GM18498 (cell line): ENCODE results near the gene TSPAN15.

Experiments
- ATAC-seq: cut with Tn5 transposase; IDR thresholded peaks from one replicate; pipeline ENCODE4 v1.9.1; 2021; ENCODE audit warnings: mild to moderate bottlenecking, moderate library complexity; ENCODE audit not compliant: unreplicated experiment

TSPAN15 gene

DNA sequence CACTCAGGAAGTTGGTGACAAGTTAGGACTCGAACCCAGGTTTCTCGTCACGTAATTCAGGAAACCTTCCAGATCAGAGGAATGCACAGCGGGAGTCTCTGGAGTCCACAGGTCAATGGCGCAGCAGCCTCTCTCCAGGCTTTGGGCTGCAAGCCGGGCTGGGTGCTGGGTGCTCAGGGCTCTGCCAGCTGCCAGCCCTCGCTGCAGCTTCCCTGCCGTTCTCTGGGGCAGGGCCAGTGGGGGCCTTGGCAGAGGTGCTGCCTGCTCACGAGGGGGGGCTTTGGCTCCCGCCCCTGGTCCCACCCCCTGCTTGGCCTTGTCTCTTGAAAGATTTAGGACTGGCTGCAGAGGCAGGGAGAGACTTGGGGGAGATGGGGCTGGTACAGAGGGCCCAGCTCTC is 34.6 kb upstream of the TSPAN15 start, which contains the start of gene TACR2:
Gene TACR2, minus strand, starts transcription at position 224 of the 400 bp plus-strand sequence. CDS start 595 bp downstream, outside the sequence.
- no peak for ATAC-seq

DNA sequence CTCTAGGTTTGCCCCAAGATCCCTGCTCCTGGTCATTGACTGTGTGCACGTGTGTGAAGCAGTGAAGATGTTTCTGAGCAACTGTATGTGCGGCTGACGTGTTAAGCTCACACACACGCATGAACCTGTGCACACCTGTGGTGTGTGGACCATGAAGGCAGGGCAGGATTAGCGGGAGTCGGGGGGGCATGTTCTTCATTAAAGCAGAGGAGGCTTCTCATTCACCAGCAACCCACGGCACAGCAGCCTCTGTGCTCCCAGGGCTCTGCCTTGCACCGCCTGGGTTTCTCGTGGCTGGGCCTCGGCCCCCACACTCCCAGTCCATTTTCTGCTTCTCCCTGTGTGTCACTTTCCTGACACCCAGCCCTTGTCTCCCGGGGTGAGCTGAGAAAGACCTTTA is 33.7 kb upstream of the TSPAN15 start:
- no peak for ATAC-seq

DNA sequence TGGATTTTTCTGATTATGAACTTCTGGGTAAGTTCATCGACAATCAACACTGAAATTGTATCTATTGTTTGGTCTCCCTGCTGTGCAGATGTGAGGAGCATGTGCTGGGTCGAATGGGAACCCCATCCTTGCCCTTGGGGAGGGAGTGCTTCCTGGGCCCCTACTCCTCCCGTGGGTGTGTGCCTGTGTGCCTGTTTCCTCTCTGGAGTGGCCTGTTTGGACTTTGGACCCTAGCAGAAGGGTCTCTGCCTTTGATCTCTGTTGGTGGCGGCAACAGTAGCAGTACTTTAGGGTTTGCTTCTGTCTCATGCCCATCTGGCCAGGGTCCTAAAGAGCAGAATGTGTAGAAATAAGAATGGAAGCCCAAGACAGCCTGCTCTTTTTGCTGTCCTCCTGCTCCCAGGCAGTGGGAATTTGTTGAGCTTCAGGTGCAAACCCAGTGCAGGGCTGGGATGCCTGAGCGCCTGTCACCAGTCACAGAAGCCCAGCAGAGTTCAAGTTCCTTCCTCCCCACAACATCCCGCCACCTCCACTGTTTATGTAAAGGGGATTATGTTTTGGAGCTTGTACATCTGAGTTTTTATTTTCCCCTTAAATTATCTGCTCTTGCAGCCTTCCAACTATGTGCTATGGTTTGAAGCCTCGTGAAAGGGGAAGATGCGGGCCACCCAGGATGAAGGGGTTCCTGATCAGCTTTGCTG is 33.1 kb upstream of the TSPAN15 start:
- no peak for ATAC-seq

DNA sequence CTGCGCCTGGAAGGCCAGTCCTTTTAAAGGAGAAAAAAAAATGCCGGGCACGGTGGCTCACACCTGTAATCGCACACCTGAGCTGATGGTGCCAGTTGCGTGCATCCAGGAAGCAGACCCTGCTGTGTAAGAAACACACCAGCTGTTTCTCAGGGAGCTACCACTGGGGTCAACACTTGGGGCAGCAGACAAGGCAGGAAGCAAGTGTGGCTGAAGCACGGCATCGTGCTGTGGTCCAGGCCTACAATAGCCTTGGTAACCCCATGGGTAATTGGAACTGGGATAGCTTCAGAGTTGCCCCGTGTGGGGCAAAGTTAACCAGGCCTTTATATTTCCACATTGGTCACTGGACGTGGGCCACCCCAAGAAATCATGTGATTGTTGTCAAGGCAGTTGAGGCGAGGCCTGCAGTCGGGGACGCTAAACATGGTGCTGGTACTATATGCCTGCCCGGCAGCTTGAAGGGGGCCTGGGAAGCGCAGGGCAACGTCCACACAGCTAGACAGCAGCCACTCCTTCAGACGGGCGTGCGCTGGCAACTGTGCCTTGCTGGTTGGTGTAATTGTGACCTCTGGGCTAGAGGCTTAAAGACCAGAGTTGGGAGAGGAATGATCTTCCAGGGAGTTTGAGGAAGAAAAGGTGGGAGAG is 32.0 kb upstream of the TSPAN15 start:
- no peak for ATAC-seq

DNA sequence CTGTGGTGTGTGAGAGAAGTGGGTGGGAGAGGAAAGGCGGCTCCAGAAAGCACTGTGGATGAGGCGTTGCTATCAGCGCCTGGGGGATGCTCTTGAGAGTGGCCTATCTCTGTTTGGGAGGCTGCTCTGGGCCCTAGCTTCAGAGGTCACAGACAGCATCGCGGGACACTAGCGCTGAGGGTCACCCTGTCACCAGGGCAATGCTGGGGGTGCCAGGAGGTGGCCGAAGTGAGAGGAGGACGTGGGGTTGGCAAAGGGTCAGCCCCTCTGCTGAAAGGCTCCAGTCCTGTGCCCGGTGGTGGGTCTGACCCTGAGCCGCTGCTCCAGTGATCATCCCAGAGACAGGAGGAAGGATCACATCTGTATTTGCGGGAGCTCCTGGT is 31.5 kb upstream of the TSPAN15 start:
- ATAC-seq, result no peak

DNA sequence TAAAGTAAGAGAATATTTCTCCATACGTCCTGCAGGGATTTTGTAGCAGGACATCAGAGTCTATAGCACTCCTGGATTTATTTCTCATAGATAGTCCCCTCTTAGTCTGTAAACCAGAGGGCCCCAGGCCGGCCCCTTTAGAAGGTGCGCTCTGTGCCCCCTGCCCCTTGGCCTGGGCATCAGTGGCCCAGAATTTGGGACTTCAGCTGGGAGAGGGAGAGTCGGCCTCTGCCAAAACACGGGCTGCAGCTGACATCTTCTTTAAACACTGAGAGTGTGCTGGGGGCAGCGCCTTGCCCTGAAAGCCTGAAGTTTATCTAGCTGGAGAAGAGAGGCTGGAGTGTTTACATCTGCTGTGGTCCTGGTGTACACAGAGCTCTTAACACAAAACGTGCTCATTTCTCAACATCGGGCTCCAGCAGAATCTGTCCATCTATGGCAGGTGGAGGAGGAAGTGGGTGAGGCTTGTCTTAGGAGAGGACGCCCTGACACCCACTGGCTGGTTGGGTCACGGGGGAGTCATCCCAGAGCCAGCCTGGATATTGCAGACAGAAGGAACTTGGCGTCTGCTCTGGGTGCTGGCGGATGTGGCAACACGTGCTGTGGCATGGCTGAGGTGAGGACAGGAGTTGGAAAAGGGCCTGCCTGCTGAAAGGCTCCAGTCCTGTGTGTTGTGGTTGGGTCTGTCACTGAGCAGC is 29.5 kb upstream of the TSPAN15 start:
- ATAC-seq, result no peak

DNA sequence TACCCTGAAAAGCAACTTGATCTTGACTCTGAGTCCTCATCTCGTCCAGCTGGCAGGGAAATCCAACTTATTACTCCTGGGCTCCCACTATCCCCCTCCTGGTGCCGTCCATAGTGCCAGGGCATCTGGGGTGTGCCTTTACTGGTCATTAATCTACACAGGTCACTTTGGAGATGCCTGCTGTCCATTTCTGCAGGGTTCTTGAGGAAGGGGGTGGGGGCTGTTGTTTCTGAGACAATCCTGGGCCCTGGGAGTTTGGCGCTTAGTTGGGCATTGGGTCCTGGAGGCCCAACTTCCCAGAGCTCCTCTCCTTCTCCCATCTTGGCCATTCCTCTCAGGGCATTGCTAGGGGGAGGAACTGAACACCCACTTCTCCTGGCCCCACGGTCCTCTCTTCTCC is 28.6 kb upstream of the TSPAN15 start:
- no peak for ATAC-seq

DNA sequence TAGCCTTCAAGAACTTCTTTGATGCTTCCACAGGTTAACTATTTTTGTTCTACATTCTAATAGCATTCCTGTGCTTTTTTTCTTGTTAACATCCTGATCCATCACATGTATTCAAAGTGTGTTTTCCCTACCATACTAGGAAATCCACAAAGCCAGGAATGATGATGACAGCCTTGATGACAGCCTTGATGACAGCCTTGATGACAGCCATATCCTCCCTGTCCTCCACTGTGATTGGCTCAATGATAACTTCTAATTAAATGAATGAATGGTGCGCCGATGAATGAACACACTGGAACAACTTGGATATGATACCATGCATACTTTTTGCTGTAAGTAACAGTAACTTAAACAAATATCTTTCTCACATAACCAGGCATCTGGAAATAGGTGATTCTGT is 26.2 kb upstream of the TSPAN15 start:
- ATAC-seq, result no peak

DNA sequence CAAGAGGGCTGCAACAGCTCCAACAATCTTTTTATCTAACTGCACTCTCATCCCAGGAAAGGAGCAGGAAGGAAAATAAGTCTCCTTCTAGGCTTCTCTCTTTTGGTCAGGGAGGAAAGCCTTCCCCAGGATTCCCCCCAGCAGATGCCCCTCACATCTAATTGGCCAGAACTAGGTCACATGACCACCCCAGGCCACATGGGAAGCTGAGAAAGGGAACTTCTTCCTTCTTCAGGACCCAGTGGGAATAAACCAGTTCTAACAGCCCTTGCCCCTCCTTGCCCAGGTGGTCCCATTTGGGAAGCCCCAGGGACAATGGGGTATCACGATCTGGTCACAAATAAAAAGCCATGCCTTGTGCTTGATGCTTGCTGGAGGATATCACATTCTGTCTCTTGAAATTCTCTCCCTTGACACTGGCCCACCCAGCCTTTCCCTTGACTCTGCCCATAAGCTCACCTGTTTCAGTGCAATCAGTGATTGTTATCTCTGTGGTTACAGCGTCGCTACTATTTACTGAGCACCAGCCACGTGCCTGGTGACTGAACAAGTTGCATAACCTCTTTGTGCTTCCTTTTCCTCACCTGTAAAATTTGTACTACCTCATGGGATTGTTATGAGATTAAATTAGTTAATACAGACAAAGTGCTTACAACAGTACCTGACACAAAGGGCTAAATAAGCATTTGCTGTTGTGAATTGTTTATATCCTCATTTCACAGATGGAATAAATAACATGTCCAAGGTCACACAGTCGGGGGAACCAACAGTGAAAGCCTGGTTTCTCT is 25.6 kb upstream of the TSPAN15 start:
- ATAC-seq, result no peak

DNA sequence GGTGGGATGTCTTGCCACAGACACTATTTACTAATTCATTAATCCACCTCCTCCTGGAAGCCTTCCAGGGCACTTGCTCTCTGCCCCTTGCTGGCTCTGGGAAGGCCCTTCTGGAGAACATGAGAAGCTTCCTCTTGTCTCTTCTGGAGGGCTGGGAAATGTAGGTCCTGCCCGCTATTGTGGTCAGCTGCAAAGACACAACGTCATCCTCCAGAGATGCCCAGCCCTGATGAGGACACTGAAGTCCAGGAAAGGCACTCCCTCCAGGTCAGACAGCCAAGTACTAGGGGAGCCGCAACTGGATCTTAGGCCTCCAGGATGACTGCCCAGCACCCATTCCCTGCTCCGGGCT is 24.9 kb upstream of the TSPAN15 start:
- ATAC-seq, result no peak

DNA sequence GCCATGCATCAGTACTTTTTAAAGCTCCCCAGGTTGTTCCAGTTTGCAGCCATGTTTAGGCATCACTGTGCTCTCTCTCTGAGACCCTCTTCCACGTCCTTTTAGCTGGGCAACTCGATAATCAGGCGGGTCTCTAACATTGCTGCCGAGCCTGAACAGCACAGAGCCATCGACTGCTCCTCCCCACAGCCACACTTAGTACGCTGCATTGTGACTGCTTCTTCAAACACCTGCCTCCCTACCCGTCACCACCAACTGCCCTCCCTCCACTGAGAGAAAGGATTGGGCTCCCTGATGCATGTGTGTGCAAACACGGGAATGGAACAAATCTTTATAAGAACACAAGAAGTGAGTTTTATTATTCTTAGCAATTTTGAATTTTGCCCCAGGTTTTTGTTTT is 23.1 kb upstream of the TSPAN15 start:
- ATAC-seq, result no peak

DNA sequence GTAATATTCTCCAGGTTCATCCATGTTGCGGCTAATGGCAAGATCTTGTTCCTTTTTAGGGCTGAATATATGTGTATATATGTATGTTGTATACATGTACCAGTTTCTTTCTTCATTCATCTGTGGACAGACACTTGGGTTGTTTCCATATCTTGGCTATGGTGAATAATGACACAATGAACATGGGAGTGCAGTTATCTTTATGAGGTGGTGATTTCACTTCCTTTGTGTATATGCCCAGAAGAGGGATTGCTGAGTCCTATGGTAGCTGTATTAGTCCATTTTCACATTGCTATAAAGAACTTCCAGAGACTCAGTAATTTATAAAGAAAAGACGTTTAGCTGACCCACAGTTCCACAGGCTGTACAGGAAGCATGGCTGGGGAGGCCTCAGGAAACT is 17.1 kb upstream of the TSPAN15 start:
- no peak for ATAC-seq

DNA sequence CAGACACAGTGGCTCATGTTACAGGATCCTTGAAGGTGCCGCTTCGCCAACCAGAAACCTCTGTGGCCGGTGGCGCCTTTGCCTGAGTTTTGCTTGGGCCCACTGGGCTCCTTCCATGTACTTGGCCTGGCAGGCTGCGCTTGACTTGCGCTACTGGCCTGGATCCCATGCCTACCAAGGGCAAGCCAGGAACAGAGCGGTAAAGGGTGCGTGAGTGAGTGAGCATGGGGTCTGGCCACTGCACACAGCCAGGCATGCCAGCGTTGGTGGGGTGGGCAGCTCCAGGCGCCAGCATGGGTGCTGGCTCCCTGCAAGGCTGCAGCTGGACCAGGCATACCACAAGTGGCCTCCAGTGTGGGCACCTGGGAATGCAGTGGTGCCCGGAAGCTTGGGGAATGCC is 16.3 kb upstream of the TSPAN15 start:
- ATAC-seq, result no peak

DNA sequence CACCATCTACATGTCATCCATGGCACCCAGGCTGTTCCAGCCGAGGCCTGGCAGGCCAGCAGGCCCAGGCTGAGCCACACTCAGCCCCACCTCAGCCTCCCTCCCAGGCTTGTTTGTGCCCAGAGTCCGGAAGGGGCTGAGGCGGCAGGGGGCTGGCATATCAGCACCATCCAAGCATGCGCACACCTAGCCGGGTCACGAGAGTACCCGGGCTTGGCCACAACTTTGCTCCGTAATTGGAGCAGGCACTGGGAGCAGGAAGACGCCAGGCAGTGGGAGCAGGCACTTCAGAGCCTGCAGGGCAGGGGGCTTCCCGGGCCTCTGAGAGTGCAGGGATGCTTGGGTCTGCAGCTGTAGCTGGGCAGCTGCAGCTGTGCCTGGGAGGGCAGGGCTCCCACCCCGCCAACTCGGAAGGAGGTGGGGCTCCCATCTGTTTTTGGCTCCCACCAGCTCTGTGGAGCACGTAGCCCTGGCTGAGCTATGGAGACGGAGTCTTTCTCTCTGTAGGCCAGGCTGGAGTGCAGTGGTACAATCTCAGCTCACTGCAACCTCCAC is 15.2 kb upstream of the TSPAN15 start:
- ATAC-seq, result no peak

DNA sequence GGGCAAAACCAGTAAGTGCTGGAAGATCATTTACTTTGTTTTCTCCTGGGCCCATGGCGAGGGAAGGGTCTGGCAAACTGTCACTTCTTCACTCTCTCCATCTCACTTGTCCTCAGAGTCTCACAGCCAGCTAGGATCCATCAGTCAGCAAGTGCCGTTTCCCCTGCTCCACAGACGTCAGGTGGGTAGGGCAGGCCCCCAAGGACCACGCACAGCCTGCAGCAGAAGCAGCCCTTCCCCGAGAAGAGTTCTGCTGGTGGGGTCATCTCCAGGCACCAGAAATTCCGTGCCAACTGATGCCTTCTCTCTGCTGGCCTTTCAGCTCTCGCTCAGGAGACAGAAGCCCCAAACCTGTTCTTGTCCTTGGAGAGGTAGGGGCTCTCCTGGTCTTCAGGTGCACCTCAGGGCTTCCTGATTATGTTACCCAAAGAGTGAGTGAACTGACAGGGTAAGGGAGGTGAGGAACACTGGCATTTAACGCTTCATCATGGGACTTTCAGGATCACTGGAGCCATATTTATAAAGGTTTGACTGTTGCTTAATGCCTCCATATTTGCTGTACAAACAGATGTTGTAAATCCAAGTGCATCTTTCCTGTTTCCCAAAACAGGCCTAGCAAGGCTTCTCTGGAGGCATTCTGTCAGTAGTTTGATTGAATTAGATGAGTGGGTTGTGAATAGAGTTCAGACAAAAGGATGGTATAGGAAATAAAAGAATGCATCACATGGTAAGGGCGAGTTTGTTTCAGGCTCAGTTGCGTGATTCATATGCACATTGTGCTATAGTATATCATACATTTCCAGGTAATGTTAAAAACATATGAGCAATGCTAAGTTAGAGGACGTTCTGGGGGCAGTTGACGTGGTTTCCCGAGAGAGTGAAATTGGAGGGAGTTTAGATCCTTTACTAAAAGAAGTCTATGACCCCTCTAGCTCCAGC is 13.7 kb upstream of the TSPAN15 start:
- ATAC-seq, result no peak

DNA sequence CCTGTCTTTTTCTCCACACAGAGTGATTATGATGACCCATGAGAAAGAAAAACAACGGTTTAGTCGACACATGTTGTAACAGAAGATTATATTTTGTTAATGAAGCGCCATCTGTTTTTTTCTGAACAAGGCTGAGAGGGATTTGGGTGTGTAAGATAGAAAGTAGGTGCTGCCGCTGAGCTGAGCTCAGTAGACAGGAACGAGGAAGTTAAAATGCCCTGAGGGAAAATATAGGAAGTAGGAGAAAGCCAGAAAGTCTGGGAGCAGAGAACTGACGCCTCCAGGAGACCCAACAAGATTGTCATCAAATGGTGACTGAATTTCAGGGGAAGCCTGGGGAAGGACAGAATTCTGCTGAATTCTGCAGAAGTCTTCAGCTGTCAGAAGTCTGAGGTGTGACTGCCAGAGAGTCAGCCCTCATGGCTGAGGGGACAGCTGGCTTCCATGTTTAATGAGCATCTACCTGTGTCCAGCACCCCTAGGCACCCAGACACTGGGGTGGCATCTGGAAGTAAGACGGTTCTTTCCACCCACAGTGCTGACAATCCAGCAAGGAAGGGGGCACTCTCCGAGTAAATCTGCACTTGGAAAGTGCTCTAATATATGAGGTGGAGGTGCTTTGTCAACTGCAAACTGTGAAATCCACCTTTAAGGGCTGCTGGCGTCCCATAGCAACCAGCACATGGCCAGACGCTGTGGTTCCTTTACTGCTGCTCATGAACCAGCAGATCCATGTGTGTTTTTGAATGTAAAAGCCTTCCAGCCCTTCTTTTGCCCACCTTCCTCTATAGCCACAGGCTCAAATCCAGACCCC is 12.5 kb upstream of the TSPAN15 start:
- no peak for ATAC-seq

DNA sequence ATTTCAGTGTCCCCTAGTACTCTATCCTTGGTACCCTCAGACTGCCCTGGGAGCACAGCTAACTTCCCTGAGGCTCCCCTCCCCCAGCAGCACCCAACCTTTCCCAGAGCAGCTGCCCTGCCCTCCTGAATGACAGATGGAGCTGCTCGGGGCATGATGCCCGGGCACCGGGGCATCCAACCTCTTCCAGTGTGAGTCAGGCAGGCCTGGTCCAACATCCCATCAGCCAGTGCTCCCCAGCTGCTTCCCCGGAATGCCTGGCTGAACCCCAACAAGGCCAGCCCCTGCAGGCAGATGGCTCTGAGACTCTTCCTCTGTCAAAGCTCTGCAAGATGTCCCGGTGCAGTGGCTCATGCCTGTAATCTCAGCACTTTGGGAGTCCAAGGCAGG is 11.9 kb upstream of the TSPAN15 start:
- ATAC-seq, result no peak

DNA sequence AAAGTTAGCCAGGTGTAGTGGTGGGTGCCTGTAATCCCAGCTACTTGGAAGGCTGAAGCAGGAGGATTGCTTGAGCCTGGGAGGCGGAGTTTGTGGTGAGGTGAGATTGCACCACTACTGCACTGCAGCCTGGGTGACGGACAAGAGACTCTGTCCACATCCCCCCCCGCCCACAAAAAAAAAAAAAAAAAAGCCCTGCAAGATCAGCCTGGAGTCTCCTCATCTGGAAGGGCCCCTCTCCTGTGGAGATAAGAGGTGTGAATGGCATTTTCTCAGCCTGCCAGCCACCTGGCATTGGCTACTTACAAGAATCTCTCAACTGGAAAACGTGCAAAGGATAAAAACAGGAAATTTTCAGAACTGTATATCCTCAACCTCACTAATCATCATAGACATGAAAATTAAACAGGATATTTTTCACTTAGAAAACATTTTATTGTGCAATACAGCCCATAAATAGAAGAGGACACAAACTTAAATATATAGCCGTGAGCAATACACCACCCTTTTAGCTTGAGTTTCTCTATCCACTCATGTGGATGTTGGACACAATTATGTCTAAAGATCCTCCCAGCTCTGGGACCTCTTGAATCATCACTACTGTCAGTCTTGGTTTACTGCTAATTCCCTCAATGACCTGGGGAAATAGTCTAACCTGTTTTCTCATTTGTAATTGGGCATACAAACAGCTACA is 11.3 kb upstream of the TSPAN15 start:
- no peak for ATAC-seq

DNA sequence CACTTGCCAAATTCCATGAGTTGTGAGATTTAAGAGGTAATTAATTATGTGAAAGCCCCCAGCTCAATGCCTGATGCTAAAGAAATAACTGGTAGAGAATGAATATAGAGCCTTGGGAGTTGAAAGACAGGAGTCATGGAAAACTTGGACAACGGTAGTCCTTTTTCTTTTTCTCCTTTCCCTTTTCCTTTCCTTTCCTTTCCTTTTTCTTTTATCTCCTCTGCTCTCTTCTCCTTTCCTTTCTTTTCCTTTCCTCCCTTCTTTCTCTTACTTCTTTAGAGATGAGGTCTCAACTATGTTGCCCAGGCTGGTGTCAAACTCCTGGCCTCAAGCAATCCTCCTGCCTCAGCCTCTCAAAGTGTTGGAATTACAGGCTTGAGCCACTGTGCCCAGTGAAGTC is 7.9 kb upstream of the TSPAN15 start:
- no peak for ATAC-seq
